GM12872 (cell line): ENCODE measurements around the gene ACTR5.

Experiments used
- TF ChIP-seq, protein P1 (sequence below): IDR thresholded peaks from 3 replicates; pipeline ENCODE4 v1.5.1; 2011; ENCODE audit warnings: low read depth, mild to moderate bottlenecking, low read length, moderate library complexity; ENCODE audit not compliant: insufficient read depth

ACTR5 gene

DNA sequence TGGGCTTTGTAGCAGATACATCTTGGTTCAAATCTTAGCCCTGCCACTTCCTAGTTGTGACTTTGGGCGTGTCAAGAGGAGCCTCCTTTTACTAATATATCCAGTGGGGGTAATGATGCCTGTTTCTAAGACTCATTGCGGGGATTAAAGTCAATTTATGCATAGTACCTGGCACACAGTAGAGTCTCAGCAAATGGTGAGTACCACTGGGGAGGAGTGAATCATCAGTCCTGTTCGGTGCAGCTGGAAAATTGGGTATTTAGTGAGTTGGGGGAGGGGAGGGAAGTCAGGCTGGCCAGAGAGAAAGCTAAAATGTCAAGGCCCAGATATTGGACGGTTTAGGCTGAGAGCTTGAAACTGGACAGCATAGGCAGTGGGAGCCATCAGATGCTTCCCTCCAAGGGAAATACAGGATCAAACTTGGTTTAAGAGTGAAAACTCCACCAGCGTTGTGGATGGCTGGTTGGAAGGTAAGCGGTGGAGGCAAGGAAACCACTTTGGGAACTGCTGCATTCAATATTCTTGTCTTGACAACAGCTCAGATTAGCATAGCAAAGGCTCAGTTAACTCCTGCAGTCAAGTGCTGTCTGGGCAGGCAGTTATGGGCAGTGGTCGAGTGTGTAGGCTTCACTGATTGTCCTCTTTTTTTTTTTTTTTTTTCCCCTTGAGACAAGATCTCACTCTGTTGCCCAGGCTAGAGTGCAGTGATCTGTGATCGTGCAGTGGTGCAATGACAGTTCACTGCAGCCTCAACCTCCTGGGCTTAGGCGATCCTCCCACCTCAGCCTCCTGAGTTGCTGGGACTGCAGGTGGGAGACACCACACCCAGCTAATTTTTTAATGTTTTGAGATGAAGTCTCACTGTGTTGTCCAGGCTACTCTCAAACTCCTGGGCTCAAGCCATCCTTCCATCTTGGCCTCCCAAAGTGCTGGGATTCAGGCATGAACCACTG is 70.1 kb downstream of the ACTR5 start:
- TF ChIP-seq, protein P1, sequence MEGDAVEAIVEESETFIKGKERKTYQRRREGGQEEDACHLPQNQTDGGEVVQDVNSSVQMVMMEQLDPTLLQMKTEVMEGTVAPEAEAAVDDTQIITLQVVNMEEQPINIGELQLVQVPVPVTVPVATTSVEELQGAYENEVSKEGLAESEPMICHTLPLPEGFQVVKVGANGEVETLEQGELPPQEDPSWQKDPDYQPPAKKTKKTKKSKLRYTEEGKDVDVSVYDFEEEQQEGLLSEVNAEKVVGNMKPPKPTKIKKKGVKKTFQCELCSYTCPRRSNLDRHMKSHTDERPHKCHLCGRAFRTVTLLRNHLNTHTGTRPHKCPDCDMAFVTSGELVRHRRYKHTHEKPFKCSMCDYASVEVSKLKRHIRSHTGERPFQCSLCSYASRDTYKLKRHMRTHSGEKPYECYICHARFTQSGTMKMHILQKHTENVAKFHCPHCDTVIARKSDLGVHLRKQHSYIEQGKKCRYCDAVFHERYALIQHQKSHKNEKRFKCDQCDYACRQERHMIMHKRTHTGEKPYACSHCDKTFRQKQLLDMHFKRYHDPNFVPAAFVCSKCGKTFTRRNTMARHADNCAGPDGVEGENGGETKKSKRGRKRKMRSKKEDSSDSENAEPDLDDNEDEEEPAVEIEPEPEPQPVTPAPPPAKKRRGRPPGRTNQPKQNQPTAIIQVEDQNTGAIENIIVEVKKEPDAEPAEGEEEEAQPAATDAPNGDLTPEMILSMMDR, result no peak
